ENCODE data around the gene BIRC2.
"Not testable (repeated sequence)": the region's sequence is repeated elsewhere in the genome, so short reads cannot be mapped to it uniquely, and the experiment has no call there.

Gene BIRC2

DNA sequence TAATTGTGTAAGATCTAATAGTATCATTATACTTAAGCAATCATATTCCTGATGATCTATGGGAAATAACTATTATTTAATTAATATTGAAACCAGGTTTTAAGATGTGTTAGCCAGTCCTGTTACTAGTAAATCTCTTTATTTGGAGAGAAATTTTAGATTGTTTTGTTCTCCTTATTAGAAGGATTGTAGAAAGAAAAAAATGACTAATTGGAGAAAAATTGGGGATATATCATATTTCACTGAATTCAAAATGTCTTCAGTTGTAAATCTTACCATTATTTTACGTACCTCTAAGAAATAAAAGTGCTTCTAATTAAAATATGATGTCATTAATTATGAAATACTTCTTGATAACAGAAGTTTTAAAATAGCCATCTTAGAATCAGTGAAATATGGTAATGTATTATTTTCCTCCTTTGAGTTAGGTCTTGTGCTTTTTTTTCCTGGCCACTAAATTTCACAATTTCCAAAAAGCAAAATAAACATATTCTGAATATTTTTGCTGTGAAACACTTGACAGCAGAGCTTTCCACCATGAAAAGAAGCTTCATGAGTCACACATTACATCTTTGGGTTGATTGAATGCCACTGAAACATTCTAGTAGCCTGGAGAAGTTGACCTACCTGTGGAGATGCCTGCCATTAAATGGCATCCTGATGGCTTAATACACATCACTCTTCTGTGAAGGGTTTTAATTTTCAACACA, 23.3 kb upstream of the BIRC2 start:
- DNase-seq, result no peak

DNA sequence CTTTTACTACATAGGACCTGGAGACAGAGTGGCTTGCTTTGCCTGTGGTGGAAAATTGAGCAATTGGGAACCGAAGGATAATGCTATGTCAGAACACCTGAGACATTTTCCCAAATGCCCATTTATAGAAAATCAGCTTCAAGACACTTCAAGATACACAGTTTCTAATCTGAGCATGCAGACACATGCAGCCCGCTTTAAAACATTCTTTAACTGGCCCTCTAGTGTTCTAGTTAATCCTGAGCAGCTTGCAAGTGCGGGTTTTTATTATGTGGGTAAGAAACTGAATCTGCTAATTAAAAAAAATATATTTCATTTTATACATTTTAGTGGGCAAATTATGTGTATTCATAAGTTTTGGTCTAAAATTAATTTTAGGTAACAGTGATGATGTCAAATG, 21.9 kb upstream of the BIRC2 start:
- DNase-seq, result no peak

DNA sequence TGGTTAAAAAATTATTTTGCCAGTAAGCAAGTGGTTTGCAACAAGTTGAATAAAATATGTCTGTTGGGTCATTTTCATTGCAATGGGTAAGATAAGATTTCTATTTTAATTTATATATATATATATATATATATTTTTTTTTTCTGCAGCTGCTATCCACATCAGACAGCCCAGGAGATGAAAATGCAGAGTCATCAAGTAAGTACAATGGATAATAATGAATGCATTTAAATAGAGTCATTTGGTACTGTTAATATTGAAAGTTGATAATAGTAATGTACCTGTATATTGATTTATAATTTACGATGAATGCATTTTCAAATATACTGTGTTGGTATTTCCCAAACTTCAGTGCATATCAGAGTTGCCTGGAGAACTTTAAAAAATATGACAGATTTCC, 18.3 kb upstream of the BIRC2 start:
- DNase-seq, result no peak

DNA sequence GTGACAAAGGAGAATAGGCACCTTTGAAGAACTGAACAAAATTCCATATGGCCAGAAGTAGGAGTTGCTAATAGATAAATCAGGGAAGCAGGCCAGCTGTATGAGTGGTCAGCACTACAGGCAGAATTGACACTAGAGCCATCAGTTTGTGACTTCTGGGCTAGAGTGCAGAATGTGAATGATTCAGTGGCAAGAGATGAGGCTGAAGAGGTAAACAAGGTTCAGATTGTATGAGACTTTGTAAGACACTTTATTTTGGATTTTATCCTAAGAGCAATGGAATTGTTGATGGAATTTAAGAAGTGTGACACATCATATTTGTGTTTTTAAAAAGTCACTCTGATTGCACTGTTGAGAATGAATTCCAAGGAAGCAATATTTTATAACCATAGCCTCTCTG, 16.8 kb upstream of the BIRC2 start:
- DNase-seq, result no peak

DNA sequence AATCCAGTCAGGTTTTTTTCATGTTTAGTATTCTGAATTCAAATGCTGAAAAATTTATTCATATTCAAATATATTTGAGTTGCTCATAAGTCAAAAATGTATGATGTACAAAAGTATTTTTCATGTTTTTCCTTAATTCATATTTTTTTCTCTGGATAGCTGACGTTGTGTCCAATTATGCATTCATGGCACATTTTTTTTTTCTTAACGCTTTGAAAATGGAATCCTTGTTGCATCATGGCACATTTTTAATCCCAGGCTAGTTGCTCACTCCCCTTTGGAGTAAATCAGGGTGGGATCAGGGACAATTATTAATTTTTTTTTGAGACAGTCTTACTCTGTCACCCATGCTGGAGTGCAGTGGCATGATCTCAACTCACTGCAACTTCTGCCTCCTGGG, 15.7 kb upstream of the BIRC2 start:
- no peak for DNase-seq

DNA sequence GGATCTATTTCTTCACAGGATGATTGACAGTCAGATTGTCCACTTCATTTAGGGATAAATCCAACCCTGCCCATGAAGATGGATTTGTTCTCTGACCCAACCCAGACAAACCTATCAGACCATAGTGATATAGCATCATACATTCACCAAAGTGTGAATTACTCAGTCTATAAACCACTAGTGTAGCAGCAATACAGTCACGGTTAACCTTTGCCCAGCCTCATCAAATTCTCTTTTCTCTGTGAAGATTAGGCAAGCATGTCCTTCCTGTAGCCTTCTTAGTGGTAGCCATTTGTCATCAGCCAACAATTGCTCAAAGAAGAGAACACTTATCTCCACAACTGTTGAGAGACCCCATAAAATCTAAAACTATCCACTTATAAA, 14.4 kb upstream of the BIRC2 start:
- DNase-seq, result no peak

DNA sequence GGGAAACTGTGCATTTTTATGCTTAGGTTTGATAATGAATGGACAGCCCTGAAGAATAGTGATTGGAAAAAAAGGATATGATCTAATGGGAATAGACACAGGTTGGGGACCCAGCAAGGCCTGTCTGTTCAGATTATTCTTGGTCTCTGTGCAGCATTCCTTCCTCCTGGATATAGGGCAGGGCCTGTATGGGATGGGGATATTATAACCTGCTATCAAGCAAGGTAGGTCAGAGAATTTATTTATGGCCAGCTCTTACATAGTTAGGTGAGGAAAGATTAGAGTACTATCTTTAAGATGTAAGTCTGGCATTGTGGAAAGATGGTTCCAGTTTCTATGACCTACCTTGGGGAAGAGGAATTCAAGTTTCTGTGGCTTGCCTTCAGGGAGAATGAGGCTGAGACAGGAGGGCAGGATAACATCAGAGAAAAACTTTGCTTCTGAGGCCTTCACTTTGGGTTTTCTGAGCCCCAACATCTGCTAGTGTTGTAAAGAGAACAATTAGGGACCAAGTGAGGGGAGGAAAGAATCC, 8.5 kb upstream of the BIRC2 start:
- no peak for DNase-seq

DNA sequence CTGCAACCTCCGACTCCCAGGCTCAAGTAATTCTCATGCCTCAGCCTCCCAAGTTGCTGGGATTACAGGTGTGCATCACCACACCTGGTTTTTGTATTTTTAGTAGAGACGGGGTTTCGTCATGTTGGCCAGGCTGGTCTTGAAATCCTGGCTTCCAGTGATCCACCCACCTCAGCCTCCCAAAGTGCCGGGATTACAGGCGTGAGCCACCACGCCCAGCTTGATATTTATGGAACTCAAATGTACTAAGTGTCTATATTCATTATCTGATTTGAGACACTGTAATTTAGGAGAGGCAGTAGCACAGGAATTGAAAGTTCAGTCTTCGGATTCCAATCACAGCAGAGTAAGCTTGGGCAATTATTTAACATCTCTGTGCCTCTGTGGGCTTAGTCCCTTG, 5.7 kb upstream of the BIRC2 start:
- DNase-seq, result not testable (repeated sequence)

DNA sequence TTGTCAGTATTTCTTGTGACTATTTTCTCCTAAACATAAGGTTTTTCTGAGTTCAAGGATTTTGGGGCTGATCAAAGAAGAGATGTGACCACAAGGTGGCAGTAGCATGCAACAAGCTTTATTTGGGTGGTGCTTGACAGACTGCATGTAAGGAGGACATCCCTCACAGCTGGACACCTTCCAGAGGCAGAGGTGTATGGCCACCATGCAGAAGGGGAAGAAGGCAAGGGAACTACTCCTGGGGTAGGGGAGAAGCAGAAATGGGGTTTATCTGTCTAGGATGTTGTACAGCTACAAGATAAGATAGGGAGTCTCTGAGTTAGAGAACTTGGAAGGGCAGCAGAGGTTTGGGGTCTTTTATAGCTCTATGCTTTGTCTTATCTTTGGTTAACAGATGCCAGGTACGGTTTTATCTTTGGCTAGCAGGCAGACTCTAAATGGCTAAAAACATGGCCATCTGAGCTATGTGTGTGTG, 5.1 kb upstream of the BIRC2 start:
- peak; percentile 35 for DNase-seq

DNA sequence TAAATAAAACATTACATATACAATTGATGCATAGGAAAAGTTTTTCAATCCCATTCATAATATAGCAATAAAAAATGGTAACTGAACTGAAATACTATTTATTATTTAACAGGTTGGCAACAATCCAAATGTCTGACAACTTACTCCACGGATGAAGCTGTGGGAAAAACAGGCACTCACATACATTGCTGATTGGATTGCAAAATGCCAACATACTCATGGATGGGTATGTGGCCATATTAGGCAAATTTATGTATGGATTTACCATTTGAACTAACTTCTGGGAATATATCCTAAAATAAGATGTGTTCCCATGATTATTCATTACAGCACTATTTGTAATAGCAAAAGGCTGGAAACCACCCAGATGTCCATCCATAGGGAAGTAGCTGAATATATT, 3.2 kb upstream of the BIRC2 start:
- no peak for DNase-seq

DNA sequence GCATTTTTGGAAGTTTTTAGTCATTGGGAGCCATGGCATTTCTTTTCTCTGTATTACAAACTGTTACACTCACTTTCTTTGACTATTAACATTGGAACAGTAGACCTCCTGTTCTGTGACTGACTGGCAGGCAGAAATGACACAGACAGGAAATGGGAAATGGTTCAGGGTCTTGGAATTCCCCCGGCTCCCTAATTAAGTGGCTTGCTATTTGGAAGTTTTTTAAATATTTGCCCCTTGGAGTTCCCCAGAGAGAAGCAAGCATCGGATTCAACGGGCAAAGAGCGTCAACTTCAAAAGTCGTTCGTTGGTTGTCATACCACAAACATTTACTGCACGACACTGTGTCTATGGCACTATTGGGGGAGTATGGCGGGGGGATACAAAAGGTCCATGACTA, 1.1 kb upstream of the BIRC2 start:
- DNase-seq, result peak; percentile 42

DNA sequence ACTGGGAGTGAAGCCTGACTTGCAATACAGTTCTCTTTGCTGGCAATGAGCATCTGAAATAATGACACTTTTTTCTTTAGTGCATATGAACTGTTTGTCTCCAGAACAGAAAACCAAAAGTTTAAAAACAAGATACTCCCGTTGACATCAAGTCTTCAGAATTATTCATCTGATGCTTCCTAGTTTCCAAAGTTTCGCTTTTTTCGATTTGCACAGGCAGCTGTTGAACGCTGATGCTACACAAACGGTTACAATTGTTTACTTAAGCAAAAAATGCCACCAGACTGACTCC, 612 bp upstream of the BIRC2 start:
- DNase-seq, result no peak

DNA sequence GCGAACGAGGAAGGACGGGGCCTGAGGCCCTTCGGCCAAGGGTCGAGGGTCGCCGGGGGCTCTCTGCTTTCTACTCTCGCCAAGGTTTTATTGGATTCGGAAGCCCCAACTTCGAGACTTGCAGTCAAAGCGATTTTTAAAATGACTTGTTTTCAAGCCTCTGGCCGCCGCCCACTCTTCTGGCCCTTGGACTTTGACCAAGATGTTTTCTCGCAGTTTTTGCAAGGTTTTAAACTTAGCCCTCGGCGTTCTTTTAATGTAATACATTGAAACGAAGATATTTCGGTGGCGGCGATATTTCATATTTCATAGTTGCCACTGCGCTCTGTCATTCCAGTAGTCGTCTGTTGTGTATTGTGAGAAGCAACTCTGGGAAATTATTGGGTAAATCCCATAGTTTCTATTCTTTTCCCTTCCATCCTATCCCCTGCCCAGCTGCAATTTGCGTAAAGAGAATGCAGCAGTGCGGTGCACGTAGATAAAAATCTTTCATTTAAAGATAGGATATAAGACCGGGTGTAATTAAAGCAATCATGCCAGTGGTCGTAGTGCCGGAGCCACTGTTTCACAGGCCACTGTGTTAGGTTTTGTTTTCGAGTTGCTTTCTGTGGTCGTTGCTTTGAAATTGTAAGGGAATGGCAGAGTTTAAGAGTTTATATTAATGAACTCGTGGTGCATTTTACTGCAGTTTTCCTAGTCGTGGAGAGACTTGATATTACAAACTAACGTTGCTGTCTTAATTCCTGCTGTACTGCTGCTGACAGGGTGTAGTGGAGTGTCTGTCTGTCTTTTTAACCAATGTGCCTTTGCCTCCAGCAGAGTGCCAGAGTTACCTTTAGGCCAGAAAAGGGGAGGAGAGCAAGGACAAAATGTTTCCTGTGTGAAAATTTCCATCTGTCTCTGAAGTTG, 702 bp downstream of the BIRC2 start:
- DNase-seq, result no peak

DNA sequence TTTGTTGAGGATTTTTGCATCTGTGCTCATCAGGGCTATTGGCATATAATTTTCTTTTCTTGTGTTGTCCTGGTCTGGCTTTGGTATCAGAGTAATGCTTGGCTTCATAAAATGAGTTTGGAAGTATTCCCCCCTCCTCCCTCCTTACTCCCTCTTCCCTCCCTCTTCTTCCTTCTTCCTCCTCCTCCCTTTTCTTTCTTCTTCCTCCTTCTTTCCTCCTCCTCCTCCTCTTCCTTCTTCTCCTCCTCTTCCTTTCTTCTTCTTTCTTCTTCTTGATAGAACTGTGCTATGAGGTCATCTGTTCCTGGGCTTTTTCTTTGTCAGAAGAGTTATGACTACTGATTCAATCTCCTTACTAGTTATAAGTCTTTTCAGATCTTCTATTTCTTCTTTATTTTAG, 10.1 kb downstream of the BIRC2 start:
- no peak for DNase-seq

DNA sequence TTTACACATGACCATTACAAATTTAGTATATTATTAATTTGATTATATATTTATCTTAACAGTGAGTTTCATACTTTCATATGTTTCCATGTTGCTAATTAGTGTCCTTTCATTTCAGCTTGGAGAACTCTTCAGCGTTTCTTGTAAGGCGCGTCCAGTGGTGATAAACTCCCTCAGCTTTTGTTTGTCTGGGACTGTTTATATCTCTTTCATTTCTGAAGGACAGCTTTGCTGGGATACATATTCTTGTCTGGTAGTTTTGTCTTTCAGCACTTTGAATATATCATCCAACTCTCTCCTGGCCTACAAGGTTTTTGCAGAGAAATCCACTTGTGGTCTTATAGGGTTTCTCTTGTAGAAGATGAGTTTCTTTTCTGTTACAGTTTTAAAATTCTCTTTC, 12.4 kb downstream of the BIRC2 start:
- DNase-seq, result no peak

DNA sequence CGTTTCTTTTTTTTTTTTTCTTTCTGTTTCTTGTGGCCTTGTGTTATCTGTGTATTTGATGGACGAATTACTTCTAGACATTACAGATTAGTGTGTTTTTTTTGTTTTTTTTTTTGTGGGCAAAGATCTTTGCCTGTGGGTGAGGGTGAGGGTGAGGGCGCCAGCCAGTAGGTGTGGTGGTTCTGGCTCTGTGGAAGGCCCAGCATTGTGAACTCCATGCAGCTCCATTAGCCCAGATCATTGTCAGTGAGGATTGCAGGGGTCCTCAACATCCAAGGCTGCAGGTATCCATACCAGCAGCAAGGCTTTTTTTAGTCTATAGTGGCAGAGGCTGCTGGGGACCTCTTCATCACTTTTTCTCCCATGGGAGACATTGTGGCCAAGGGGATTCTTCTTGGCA, 13.7 kb downstream of the BIRC2 start:
- DNase-seq, result no peak

DNA sequence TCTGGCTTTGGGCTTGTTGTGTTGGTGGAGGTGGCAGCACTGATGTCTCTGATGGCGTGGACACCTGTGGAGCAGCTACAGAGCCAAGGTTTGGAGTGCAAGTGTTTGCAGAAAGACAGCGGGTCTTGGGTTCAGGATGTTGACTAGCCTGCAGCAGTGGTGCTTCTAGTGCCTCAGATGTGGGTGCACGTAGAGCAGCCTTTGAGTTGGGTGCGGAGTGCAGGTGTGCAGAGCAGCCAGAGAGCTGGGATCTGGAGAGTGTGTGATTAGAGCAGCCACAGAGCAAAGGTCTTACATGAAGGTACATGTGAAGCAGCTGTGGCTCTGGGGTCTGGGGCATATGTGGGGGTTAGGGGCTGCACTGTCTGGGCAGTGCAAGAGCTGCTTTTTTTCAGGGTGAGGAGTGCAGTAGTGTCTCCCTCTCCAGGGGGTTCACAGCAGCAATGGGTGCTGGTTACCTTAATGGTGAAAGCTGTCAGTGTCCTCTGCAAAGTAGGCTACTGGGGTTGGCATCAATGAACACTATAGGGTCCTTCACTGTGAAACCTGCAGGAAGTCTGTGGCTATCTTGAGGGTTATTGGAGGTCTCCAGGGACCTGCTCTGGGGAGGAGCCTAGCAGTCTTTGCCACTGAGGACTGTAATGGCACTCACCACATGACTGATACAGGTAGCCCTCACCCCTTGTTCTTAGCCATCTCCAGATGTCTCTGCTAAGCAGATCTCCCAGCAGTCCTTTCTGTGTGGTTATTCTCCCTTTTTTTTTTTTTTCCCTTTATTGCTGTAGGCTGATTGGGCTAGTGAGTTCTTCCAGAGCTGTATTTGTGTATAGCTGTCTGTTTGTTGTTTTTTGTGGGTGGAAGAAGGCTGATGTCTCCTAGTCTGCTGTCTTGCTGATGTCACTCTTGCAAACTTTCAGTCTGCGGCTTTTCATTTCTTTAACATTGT, 14.3 kb downstream of the BIRC2 start:
- DNase-seq, result no peak

DNA sequence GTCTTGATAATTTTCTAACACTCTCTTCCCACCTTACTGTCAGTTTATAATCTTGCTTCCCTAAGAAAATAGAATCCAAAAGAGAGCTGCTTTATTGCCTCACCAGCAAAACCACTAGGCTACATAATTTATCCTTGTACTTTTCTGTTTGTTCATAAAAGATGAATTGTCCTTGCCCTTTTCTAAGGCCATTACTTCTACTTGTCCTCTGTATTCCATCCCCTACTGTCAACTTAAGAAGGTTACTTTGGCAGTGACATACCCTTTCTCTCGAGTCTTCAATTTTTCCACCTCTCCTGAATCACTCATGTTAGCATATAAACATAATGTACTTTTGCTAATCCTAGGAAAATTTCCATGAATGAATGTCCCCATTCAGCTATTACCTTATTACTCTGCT, 18.0 kb downstream of the BIRC2 start:
- DNase-seq, result no peak

DNA sequence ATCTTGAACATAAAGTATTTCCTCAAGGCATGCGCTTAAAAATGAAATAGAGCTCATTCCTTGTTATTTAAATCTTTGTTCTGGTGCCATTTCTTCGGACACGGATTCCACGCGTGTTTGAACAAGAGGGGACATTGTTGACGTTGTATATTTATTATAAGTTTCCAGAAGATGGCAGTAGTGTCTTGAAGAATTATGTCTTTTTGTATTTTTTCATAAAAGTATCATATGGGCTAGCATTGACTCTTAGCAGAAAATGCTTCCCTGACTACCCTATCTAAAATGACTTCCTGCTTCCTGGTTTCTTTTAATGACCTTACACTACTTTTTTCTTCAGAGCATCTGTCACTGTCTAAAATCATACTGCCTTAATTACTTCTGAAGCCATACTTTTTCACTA, 20.4 kb downstream of the BIRC2 start:
- DNase-seq, result no peak

DNA sequence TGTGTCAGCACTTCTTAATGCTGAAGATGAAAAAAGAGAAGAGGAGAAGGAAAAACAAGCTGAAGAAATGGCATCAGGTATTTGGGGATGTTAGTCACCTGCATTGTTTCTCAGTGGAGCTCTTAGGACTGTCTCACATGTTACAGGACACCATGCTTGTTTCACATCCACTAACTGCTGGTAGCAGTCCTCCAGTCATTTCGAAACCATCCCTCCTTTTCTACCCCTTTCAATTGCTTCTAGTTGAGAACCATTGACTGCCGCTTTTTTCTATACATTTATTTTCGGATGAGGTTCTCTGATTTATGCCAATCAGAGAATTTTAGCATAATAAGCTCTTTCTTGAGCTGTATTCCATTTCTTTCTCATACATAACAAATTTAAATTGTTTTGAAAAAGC, 21.5 kb downstream of the BIRC2 start:
- no peak for DNase-seq

DNA sequence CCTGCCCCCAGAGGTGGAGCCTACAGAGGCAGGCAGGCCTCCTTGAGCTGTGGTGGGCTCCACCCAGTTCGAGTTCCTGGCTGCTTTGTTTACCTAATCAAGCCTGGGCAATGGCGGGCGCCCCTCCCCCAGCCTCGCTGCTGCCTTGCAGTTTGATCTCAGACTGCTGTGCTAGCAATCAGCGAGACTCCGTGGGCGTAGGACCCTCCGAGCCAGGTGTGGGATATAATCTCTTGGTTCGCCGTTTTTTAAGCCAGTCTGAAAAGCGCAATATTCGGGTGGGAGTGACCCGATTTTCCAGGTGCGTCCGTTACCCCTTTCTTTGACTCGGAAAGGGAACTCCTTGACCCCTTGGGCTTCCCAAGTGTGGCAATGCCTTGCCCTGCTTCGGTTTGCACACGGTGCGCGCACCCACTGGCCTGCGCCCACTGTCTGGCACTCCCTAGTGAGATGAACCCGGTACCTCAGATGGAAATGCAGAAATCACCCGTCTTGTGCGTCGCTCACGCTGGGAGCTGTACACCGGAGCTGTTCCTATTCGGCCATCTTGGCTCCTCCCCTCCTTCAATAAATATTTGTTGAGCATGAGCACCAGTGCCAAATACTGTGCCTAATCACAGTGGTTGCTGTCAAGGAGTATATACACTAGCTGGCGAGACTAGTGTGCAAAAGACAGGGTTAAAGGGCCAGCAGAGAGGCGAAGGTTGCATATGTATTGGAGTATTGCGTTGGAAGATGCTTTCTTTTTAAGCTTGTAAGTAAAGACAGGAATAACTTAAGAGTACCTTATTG, 27.8 kb downstream of the BIRC2 start:
- not testable (repeated sequence) for DNase-seq

DNA sequence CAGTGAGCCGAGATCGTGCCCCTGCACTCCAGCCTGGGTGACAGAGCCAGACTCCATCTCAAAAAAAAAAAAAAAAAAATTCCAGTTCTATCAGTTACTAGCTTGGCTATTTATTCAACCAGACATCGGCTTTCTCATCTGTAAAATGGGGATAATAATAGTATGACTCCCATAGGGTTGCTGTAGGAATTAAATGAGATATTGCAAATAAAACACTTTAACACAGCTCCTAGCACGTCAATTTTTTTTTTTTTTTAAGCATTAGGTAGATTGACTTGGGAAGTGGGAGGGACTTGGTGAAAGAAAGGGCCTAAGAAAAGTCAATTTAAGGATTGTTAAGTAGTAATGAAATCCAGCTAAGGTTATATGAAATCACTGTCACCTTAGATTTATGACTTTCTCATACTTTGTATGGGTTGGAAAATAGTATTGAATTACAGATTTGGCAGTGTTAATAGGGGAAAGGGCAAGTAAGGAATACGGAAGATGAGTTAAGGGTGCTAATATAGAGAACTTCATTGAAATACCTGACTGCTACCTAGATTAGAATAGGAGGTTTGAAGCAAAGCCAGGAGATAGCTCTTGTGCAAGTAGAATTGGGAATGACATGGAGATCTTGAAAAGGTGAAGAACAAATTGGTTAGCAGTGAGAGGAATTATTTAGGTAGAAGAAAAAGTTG, 28.8 kb downstream of the BIRC2 start:
- DNase-seq, result no peak
